HG03280 (cell line): ENCODE measurements around the gene SH3RF2.
"Not testable (repeated sequence)": the region's sequence is repeated elsewhere in the genome, so short reads cannot be mapped to it uniquely, and the experiment has no call there.

ENCODE experiments used
- ATAC-seq: cut with Tn5 transposase; IDR thresholded peaks from one replicate; pipeline ENCODE4 v1.9.1; 2021; ENCODE audit warnings: mild to moderate bottlenecking, moderate library complexity; ENCODE audit not compliant: unreplicated experiment

Gene SH3RF2

DNA sequence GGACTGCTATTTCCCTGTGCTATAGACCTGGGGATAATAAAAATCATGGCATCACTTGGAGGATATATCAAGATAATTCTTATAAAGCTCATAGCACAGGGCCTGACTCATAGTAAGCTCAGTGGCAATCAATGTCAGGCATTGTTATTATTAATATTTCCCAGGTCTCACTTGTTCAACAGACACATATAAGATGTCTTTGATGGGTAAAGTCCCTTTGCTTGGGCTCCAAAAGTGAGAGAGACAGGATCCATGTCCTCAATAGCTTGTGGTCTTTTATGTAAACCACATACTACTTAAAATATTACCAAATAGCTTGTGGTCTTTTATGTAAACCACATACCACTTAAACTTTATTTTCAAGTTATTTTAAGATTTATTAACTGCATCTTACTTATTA lies 11.2 kb downstream of the SH3RF2 start:
- no peak for ATAC-seq

DNA sequence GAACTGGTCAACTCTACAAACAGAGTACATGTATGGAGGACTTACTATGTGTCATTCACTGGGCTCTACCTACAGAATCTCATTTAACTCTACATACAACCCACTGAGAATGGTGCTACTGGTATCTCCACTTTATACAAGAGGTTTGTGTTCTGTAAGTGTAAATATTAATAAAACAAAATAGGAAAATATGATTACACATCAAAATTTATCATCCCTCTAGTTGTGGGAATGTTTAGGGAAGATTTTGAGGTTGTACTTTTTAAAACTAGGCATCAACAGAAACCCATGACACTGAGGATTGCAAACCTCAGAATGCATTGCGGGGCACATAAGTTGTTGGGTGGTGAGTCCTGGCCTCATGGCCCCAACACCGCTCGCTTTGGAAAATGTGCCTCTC lies 11.7 kb downstream of the SH3RF2 start:
- ATAC-seq: no peak

DNA sequence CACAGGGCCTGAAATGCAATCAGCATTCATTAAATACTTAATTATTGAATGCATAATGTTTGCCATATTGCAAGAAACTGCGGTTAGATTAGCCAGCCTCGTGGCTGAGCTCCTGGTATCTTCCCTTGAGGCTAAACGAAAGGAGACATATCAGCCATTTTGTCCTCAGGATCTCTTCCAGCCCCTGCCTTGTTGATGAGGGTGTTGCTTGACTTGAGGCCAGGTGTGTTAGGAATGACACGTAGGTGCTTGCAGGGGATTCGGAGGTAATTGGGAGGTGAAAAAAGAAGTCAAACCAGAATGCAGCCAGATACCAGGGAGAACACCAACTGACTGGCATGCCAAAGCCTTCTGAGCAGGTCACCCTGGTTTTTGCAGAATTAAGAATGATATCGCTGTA lies 12.5 kb downstream of the SH3RF2 start:
- no peak for ATAC-seq

DNA sequence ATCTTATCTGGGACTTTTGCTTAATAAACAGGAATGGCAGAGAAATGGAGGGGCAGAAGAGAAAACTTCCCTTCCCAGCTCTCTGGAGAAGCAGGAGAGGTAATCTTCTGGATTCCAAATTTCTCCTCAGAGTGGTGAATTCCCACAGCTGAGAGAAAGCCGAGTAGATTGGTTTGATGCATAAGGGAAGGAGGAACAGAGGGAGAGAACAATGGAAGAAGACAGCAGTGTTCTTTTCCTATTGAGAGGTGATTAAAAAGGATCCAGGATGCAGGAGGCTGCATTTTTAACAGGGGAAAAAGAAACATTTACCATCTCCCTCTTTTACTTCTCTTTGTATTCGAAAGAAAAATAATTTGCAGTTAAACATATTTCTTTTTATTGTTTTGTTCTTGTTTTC lies 13.1 kb downstream of the SH3RF2 start:
- no peak for ATAC-seq

DNA sequence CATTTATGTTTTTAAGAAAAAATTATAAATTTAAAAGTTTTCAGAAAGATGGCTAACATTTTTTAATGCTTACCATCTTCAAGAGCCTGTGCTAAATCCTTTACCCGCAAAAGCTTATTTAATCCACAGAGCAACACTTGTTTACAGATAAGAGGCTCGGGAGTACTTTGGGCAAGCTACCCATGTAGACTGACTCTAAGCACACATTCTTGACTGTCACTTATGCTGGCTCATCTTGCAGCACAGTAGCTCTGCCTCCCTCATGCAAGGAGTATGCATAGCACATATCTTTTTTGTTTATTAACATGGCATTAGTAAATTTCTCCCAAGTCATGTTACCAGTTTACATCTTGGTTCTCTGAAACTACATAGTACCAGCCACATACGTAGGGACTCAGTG lies 14.7 kb downstream of the SH3RF2 start:
- no peak for ATAC-seq

DNA sequence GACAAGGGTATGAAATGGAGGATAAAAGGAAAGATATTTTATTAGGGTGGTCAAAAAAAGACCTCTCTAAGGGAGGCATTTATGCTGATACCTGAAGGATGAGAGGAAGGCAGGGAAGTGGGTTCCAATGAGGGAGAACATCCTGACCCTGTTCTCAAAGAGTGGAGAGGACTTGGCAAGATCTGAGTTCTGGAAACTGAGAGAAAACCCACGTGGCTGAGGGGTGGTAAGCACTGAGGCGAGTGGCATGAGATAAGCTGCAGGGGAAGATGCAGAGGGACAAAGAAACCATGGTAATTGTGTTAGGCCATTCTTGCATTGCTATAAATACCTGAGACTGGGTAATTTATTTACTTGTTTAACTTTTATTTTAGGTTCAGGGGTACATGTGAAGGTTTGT lies 16.8 kb downstream of the SH3RF2 start:
- ATAC-seq: no peak

DNA sequence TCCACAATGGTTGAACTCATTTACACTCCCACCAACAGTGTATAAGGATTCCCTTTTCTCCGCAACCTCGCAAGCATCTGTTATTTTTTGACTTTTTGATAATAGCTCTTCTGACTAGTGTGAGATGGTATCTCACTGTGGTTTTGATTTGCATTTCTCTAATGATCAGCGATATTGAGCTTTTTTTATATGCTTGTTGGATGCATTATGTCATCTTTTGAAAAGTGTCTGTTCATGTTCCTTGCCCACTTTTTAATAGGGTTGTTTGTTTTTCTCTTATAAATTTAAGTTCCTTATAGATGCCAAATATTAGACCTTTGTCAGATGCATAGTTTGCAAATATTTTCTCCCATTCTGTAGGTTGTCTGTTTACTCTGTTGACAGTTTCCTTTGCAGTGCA lies 17.8 kb downstream of the SH3RF2 start:
- ATAC-seq: not testable (repeated sequence)

DNA sequence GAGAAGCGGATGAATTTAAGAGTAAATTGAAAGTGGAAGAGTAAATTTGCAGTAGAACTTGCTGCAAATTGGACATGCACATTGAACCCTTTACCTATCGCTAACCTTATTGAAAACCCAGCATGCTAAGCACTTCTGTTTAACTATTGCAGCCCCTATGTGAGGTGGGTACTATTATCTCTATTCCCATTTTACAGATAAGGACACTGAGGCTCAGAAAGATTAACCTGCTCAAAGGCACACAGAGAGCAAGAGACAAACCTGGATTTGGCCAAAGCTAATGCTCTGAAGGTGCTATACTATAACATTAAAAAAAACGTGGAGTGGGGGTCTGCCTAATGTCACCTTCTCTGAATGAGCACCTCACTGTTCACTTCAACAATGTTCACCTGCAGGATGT lies 21.0 kb downstream of the SH3RF2 start:
- ATAC-seq: no peak

DNA sequence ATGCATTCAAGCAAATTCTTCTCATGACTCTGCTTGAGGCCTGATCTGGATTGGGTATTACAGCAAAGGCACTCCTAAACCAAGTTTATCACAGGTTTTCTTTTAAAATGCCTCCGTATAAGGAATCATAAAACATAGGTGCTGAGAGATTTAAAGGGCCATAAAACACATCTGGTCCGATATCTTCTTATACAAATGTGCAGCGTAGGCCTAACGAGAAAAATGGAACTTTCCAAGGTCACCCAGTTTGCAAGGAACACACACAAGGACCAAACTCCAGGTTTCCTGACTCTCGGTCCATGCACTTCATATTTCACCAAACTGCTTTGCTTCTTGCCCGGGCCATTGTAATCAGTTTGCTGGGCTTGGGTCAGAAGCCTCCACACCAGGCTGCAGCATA lies 22.1 kb downstream of the SH3RF2 start:
- ATAC-seq: no peak

DNA sequence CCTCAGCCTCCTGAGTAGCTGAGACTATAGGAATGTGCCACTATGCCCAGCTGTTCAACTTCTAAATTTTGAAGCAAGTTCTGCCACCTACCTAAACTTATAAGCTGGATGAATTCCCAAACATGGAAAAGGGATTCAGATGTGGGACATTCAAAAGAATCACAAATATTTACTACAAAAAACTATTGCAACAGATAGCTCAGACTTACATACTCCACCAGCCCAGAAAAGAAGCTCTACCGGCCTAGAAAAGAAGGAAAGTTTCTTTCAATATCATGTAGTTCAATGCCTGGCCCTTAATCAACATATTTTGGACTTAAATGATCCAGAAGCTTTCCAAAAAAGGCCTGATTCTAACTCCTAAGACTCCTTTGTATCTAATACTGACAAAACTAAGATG lies 23.8 kb downstream of the SH3RF2 start:
- ATAC-seq: no peak

DNA sequence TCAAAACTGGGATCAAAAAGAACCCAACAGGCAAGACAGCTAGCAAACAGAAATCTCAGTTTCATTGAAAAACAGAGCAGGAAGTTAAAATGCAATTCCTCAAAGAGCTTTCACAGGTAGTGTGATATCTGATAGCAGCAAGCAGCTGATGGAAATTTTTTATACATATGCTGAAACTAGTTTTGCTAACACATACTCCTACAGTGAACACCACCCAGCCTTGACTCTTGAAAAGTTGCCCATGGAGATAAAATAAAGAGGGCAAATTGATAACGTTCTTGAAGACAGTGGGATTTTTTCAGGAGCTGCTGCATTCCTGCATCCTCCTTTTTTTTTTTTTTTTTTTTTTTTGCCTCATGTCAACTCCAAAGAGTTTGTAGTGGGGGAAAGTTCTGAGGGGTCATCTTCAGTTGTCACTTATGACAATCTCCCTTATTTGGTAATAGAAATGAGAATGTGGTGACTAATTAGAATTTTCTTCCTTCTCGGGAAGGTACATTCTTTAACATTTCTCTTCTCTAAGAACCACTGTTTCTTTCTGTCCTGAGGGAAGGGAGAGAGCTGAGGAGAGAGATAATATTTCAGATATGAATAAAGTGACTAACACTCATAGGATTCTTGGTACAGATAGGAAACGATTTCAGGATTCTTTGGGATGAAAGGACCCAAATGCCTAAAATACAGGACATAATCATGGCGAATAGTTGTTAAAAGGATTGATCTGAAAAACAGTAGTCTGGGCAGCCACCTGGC lies 24.6 kb downstream of the SH3RF2 start:
- no peak for ATAC-seq

DNA sequence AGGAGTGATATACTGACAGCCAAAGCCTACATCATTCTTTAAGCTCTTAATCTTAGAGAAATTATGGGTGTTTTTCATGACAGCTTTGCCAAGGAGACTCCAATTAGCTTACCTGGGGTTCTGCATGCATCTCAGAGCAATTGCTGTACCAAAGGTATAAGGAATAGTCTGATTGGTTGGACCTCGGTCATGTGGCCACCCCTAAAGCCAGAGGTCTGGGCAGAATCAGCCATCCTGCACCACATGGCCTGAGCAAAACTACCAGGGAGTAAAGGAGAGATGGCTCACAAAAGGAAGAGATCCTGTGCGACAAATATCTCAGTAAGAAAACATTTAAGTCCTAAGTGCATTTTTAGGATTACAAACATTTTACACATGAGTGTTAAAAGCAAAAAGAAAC lies 25.6 kb downstream of the SH3RF2 start:
- no peak for ATAC-seq

DNA sequence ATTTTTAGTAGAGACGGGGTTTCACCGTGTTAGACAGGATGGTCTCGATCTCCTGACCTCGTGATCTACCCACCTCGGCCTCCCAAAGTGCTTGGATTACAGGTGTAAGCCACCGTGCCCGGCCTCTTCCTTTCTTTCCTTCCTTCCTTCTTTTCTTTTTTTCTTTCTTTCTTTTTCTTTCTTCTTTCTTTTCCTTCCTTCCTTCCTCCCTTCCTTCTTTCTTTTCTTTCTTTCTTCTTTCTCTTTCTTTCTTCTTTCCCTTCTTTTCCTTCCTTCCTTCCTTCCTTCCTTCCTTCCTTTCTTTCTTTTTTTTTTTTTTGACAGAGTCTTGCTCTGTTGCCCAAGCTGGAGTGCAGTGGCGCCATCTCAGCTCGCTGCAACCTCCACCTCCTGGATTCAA lies 27.6 kb downstream of the SH3RF2 start:
- not testable (repeated sequence) for ATAC-seq

DNA sequence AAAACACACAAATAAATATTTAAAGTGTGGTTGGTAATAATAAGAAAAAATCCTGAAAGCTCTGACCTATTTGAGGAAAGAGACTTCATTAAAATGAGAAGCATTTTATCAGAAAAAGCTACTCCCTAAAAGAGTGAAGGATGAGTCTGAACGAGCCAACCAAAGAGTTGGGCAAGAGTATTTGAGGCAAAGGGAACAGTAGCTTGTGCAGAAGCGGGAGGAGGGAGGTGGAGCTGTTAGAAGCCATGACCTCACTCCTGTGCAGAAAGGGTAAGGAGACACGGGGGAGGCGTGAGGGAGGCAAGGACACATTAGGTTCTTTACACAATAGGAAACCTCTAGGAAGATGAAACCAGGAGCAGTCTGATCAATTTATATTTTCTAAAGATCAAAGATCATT lies 29.4 kb downstream of the SH3RF2 start:
- no peak for ATAC-seq

DNA sequence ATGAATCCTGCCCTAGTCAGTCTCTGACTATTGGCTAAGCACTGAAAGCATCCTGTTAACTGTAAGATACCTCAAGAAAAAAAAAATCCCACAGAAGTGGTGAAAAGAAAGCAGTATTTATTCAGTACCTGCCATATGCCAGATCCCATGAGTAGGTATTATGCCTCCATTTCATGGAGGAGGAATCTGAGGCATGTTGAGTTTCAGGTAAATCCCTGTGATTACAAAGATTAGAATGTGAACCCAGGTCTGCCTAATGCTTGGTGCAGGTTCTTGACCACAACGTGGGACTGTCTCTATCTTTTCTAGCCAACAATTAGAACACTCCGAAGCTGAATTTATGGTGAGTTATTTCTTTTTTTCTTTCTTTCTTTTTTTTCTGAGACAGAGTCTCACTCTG lies 30.9 kb downstream of the SH3RF2 start:
- ATAC-seq: no peak

DNA sequence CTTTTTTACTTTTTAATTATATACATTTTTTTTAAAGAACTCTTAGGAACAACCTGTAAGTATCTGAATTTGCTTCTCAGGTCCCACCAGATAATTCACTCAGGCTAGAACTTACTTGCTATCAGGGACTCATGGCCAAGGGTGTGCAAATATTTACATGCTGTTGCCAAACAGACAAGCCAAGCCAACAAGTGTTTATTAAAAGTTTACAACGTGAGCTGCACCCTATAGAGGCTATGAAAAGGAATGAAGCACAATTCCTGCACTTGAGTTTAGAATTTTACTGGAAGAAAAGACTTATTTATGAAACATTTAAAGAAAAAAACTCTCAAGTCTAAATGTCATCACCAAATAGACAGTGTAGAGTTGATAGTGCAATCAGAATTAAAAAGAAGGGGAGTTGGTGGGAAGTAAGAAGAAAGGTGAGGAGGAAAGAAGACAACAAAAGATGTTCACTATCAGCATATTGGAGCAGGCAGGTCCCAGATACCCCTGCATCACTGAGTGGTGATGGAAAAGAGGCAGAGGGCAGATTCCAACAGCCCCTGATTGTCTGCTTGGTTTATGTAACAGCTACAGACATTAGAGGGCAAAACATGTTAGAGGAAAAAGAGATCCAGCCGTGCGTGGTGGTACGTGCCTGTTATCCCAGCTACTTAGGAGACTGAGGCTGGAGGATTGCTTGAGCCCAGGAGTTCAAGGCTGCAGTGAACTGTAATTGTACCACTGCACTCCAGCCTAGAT lies 32.8 kb downstream of the SH3RF2 start:
- ATAC-seq: no peak

DNA sequence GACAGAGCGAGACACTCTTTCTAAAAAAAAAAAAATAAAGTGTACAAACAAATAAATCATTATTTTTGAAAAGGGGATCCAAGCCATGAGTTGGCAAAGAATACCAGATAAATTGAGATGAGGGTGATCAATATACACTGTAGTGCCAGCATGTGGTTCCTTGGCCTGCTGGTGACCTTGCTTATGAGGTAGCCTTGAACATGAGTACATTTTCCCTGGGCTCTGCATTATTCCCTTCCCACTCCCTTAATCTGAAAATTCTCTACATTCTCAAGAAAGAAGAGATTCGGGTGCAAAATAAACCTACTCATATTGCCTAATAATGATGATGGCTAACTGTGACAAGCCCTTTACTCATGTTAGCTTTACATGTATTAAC lies 33.3 kb downstream of the SH3RF2 start:
- no peak for ATAC-seq

DNA sequence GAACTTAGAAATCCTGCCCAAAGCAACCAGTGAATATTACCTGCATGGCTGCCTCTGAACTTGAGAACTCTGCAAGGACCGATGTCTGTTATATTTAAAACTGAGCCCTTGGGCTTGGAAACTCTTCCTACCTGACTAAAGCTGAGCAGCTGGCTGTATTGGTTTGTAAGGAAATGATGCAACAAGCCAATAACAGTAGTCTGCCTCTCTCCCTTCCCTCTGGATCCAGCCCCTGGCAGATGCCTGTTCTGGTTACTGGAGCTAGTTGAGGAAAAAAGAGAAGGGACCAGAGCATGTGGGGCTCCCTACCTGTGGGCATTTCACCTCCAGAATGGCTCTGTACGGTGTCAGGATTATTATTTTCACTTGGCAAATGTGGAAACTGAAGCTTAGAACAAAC lies 34.7 kb downstream of the SH3RF2 start:
- ATAC-seq: no peak

DNA sequence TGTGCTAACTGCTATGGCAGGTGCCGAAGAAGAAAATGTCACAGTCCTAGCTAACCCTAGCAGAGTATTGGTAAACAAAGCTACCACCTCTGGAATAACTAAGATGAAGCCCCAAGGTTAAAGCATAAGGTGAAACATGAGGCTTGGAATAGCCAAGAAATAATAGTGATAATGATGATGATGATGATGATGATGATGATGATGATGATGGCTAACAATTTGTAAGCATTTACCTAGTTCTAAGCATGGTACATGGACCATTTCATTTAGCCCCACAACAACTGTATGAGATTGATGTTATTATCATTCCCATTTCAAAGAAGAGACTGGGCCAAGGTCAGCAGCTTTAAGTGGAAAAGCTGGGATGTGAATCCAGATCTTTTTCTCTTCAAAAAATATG lies 35.3 kb downstream of the SH3RF2 start:
- ATAC-seq: no peak

DNA sequence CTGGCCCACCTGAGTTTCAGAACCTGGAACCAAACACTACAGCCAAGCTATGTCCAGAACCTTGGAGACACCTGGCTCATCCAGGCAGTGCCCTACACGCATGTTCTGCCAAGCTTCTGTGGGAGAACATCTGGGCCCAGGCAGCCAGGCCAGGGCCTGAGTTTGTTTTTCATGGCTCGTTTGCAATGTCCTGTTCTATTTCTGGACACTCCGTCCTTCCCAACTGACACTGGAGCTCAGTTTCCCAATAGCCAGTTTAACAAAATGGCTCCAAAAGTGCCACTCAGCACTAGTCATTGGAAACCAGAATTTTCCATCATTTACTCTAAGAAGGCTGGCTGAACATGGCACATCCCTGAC lies 38.6 kb downstream of the SH3RF2 start:
- no peak for ATAC-seq

DNA sequence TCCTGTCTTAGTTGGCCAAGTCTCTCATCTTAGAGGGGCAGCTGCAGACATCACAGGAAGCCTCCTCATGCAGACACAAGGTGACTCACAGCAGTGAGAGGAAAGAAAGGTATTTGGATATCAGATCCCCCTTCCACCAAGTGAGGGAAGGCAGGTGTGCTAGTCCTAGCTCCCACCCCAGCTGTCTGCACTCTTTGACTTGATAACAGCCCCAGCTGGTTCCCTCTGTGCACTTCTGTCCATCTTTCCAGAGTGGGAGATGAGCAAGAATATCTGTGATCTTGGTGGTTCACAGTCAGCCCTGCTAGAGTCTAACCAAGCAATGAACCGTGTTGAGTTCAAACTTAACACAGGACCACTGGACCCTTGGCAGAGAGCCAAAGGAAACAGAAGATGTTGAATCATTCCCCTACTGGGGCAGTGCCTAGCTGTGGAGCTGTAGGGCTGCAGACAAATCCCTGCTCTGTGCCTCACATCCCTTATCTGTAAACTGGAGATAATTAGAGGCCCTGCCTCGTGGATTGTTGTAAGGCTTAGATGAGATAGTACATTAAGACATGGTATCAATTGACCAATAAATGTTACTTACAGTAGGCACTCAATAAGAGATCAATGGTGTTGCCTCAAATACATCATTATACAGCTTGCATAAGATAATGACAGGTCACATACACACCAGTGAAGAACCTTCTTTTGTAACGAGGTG lies 39.1 kb downstream of the SH3RF2 start:
- ATAC-seq: no peak
